WERI-Rb-1 (cell line): ENCODE results near the gene LMF2.

Experiments used
- DNase-seq: peaks from one replicate; pipeline ENCODE4 v3.0.0-alpha.2; 2020
- H3K27ac ChIP-seq: fragments of 250-450 bp; sonication (Bioruptor Pico); 2 replicates; pipeline ENCODE4 v1.5.1; 2020; ENCODE audit warnings: mild to moderate bottlenecking, moderate library complexity
- H3K27me3 ChIP-seq: fragments of 250-450 bp; sonication (Bioruptor Pico); 2 replicates; pipeline ENCODE4 v1.5.1; 2021; ENCODE audit warnings: mild to moderate bottlenecking, low read depth, moderate library complexity; ENCODE audit not compliant: insufficient read depth, severe bottlenecking
- H3K36me3 ChIP-seq: fragments of 250-450 bp; sonication (Bioruptor Pico); 2 replicates; pipeline ENCODE4 v1.5.1; 2020; ENCODE audit warnings: mild to moderate bottlenecking, moderate library complexity
- H3K4me3 ChIP-seq: 2 replicates; pipeline ENCODE4 v1.5.1; 2011; ENCODE audit warnings: low read depth, mild to moderate bottlenecking, control low read depth, low read length
- H3K9me3 ChIP-seq: fragments of 250-450 bp; sonication (Bioruptor Pico); 2 replicates; pipeline ENCODE4 v1.5.1; 2021; ENCODE audit warnings: mild to moderate bottlenecking, moderate library complexity; ENCODE audit not compliant: severe bottlenecking
- CTCF ChIP-seq: IDR thresholded peaks from 2 replicates; pipeline ENCODE4 v1.5.1; 2011; ENCODE audit warnings: low read depth, mild to moderate bottlenecking, control low read depth, inconsistent platforms, low read length

LMF2 gene

GRCh38 chr22:50470491-50470890 is 37.0 kb downstream of the LMF2 start:
- H3K27me3 ChIP-seq: no peaks in the 10 kb centered on the region
- TF ChIP-seq CTCF: no peak
- no peak for DNase-seq
- no peaks in the 10 kb centered on the region for H3K9me3 ChIP-seq
- peaks cover 26% of the 10 kb centered on the region for H3K36me3 ChIP-seq
- peak overlapping the region; percentile 26; the same call in 1 of the 2 replicates for H3K27ac ChIP-seq
- no peak overlapping the region for H3K4me3 ChIP-seq

- H3K9me3 ChIP-seq: no peaks in the 10 kb centered on the region
- peaks cover 33% of the 10 kb centered on the region for H3K36me3 ChIP-seq
- peak overlapping the region; percentile 26; the same call in 1 of the 2 replicates for H3K27ac ChIP-seq
- peak; percentile 61 for DNase-seq
- H3K4me3 ChIP-seq: no peak overlapping the region
- H3K27me3 ChIP-seq: no peaks in the 10 kb centered on the region
- TF ChIP-seq CTCF: no peak
Measured at GRCh38 chr22:50469377-50470305, 37.9 kb downstream of the LMF2 start.

- TF ChIP-seq CTCF: no peak
- Histone ChIP-seq H3K9me3 (no peaks in the 10 kb centered on the region), H3K27ac (no peak overlapping the region), H3K27me3 (no peaks in the 10 kb centered on the region), H3K36me3 (peaks cover 43% of the 10 kb centered on the region), H3K4me3 (no peak overlapping the region)
- no peak for DNase-seq
Measured at GRCh38 chr22:50468626-50469025, 38.9 kb downstream of the LMF2 start.

GRCh38 chr22:50467773-50468440 is 39.6 kb downstream of the LMF2 start:
- no peak for DNase-seq
- no peak for TF ChIP-seq CTCF
- H3K9me3 ChIP-seq: no peaks in the 10 kb centered on the region
- peaks cover 51% of the 10 kb centered on the region for H3K36me3 ChIP-seq
- H3K4me3 ChIP-seq: no peak overlapping the region
- no peaks in the 10 kb centered on the region for H3K27me3 ChIP-seq
- no peak overlapping the region for H3K27ac ChIP-seq

GRCh38 chr22:50467341-50467740 is 40.2 kb downstream of the LMF2 start:
- Histone ChIP-seq H3K4me3 (no peak overlapping the region), H3K27ac (no peak overlapping the region), H3K36me3 (peaks cover 52% of the 10 kb centered on the region), H3K27me3 (no peaks in the 10 kb centered on the region), H3K9me3 (no peaks in the 10 kb centered on the region)
- TF ChIP-seq CTCF: no peak
- DNase-seq: no peak
